Measurements from ENCODE around the gene FOXJ2. TPM values are rescaled to one million over a fixed set of nuclear protein-coding genes. Genes with fewer than 3 reads are reported as not detected.

The FOXJ2 gene
- polyA plus RNA-seq, 1 of the 3 experiments (the other 2 are of a cell fraction) = 3.4 TPM

GRCh38 chr12:8099235-8099634, 66.7 kb downstream of the FOXJ2 start:
- DNase-seq = no peak
- H4K20me1 ChIP-seq (ENCODE audit: insufficient read depth) = no peaks in the 10 kb centered on the region
- H3K4me3 ChIP-seq (ENCODE audit: low read depth in 2 of 2, low read length in 1 of 2) = no peak overlapping the region
- peaks cover 29 to 42% of the 10 kb centered on the region in 2 experiments for H3K36me3 ChIP-seq (replicated peaks in 1 of 2; ENCODE audit: control insufficient read depth in 1 of 2, insufficient read depth in 2 of 2, low read length in 1 of 2)
- H3K4me1 ChIP-seq (ENCODE audit: control insufficient read depth in 1 of 2, insufficient read depth in 2 of 2, low read depth in 1 of 2, low read length in 1 of 2) = no peaks in the 10 kb centered on the region
- ChIA-PET CTCF (interaction anchor here (1.6 kb wide), 1 partner anchor 10 kb away, joined by 4 read pairs; no protein-coding TSS in a partner anchor), POLR2A (no interaction called here)
- no peak overlapping the region for H3K9ac ChIP-seq
- no peak overlapping the region for H3K4me2 ChIP-seq
- no peaks in the 10 kb centered on the region for H3K9me3 ChIP-seq
- TF ChIP-seq RFX5 (IDR thresholded peaks at IDR 0.05; ENCODE audit: low read length) (no peak), GATA2 (CRISPR knock-in tag; IDR thresholded peaks at IDR 0.05) (no peak), CTCF (IDR thresholded peaks at IDR 0.05) (no peak), TEAD4 (IDR thresholded peaks at IDR 0.05; ENCODE audit: borderline replicate concordance, insufficient read depth) (no peak), MXI1 (IDR thresholded peaks at IDR 0.05; ENCODE audit: low read depth, low read length) (no peak), FOSL2 (IDR thresholded peaks at IDR 0.05; ENCODE audit: borderline replicate concordance, low read depth) (no peak), PBX3 (IDR thresholded peaks at IDR 0.05) (no peak), JUND (IDR thresholded peaks at IDR 0.05) (no peak), RAD21 (IDR thresholded peaks at IDR 0.05; ENCODE audit: low read length) (no peak), ELF1 (IDR thresholded peaks at IDR 0.05) (no peak), MAX (IDR thresholded peaks at IDR 0.05; ENCODE audit: low read depth) (no peak), NFIC (IDR thresholded peaks at IDR 0.05; ENCODE audit: borderline replicate concordance) (no peak), TAF1 (IDR thresholded peaks at IDR 0.05; ENCODE audit: borderline replicate concordance, low read depth, low read length) (no peak), USF1 (IDR thresholded peaks at IDR 0.05; ENCODE audit: borderline replicate concordance, low read depth) (no peak), CHD2 (IDR thresholded peaks at IDR 0.05; ENCODE audit: low read length, partially characterized antibody) (no peak), EZH2phosphoT487 (IDR thresholded peaks at IDR 0.05; ENCODE audit: borderline replicate concordance, low read depth) (no peak), EP300 (IDR thresholded peaks at IDR 0.05; ENCODE audit: borderline replicate concordance in 1 of 2, low read depth in 1 of 2, low read length in 1 of 2) (no peak), TCF12 (IDR thresholded peaks at IDR 0.05) (no peak)
- no peaks in the 10 kb centered on the region for H3K79me2 ChIP-seq (ENCODE audit: insufficient read depth)
- no peaks in the 10 kb centered on the region for H3K27me3 ChIP-seq (ENCODE audit: insufficient read depth)
- 97% methylated on average over 3 of the region's 3 CpGs for WGBS (ENCODE audit: low lambda C conversion rate)
- H2AFZ ChIP-seq (ENCODE audit: low read depth) = no peak overlapping the region
- H3F3A ChIP-seq (replicated peaks; ENCODE audit: insufficient read depth) = peaks cover 11% of the 10 kb centered on the region
- H3K9me2 ChIP-seq = no peaks in the 10 kb centered on the region
- H3K27ac ChIP-seq (ENCODE audit: low read depth in 2 of 2, low read length in 1 of 2) = no peak overlapping the region

Other genes with a start within 250 kb of the FOXJ2 start
- not detected in 2 replicates for gene NANOG, start 243.3 kb upstream of the FOXJ2 start, polyA plus RNA-seq (2012; rRNA removed)
- 0.37 and 0.39 TPM in 2 replicates for gene SLC2A14, start 159.8 kb upstream of the FOXJ2 start, polyA plus RNA-seq (2012; rRNA removed)
- gene SLC2A3, start 96.5 kb upstream of the FOXJ2 start, polyA plus RNA-seq (2012; rRNA removed) = 26.6 and 35.7 TPM in 2 replicates
- gene C3AR1, start 33.6 kb downstream of the FOXJ2 start, polyA plus RNA-seq (2012; rRNA removed) = 1.4 and 1.6 TPM in 2 replicates
- 28.6 and 34.0 TPM in 2 replicates for gene NECAP1, start 49.6 kb downstream of the FOXJ2 start, polyA plus RNA-seq (2012; rRNA removed)
- gene CLEC4A, start 90.9 kb downstream of the FOXJ2 start, polyA plus RNA-seq (2012; rRNA removed) = 0.44 and 0.67 TPM in 2 replicates
- gene ZNF705A, start 124.3 kb downstream of the FOXJ2 start, polyA plus RNA-seq (2012; rRNA removed) = not detected in 2 replicates
- gene FAM90A1, start 194.9 kb downstream of the FOXJ2 start, polyA plus RNA-seq (2012; rRNA removed) = not detected in 2 replicates

Measured in SK-N-SH (cell line).